NCI-H748 (cell line): ENCODE measurements around the gene ATXN7.

ENCODE experiments used
- DNase-seq: peaks from one replicate; lab custom pipeline; 2025; ENCODE audit not compliant: unreplicated experiment; lab: John Stamatoyannopoulos, UW

ATXN7 gene

DNA sequence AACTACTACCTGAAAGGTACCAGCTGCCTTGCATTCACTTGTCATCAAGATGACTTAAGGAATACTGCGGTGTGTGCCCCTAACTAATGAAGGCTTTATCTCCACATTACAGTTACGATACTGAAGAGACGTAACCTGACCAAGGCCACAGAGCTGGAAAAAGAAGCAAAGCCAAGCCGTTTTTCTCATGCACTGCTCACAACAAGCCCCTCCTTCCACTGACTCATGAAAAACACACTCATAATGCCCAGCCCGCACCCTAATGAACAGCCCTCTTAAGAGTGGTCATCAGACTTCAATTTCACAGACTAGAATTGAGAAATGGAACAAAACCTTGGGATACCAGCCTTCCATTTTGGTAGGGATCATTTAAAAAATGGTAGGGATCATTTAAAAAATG is 148.0 kb downstream of the ATXN7 start:
- no peak for DNase-seq

DNA sequence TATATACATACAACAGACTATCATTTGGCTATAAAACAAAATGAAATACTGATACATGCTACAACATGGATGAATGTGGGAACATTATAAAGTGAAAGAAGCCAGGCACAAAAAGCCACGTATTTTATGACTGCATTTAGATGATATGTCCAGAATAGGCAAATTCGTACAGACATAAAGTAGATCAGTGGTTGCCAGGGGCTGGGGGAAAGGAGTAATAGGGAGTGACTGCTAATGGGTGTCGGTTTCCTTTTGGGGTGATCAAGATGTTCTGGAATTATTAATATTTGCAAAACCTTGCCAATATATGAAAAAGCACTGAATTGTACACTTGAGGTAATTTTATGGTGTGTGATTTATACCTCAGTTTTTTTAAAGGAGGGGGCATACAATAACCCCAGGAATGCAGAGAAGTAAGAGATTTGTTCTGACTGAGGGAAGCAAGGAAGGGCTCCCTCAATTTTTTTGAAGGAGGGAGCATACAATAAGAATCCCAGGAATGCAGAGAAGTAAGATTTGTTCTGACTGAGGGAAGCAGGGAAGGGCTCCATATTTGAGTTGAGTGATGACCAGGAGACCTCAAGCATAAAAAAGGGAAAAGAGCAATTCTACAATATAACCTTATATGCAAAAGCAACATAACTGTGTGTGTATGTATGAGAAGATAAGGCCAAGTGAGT is 153.4 kb downstream of the ATXN7 start:
- no peak for DNase-seq

DNA sequence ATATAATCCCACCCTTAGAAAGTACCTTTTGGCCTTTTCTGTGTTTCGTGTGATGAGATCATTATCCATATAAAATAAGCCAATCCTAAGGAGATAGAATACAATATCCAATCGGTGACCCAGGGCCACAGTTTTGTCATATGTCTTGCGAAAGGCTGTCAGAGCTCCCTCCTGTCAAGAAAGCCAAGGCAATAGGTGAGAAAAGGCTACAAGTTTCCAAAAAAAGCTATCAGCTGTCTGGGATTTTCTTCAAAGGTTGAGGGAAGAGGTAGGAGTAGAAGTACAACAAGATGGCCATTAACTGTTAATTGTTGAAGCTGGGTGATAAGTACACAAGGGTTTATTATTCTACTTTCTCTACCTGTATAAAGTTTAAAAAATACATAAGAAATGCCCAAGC is 155.6 kb downstream of the ATXN7 start:
- no peak for DNase-seq

DNA sequence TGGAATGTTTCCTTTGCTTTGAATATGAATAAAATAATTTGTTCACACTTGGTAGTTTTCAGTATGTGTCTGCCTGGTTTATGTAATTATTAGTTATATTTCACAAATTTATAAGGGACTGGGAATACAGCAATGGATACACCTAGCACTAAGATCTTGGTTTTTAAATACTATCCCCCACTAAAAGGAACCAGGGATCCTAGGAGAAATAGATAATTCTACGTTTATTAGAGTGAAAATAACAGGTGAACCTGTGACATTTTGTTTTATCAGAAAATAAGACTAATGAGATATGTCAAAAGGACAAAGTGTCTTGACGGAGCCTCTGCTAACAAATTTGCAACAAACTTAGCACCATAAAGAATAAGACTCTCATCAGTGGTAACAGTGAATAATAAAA is 156.2 kb downstream of the ATXN7 start:
- no peak for DNase-seq

DNA sequence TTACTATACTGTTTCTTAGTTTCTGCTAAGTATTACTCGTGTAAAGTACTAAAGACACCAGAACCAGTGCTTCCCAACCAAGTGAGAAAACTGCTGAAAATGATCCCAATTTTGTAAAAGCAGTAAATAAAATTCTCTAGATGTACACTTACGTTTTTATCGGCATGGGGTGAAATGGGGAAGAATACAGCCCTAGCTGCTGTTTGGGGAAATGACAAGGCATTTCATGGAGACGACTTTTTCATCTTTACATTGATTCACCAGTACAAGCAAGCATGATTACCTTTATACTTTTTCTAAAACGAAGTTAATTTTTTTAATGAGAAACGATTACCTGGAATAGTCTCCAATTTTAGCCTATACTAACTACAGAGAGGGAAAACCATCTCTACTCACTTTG is 158.3 kb downstream of the ATXN7 start:
- no peak for DNase-seq

DNA sequence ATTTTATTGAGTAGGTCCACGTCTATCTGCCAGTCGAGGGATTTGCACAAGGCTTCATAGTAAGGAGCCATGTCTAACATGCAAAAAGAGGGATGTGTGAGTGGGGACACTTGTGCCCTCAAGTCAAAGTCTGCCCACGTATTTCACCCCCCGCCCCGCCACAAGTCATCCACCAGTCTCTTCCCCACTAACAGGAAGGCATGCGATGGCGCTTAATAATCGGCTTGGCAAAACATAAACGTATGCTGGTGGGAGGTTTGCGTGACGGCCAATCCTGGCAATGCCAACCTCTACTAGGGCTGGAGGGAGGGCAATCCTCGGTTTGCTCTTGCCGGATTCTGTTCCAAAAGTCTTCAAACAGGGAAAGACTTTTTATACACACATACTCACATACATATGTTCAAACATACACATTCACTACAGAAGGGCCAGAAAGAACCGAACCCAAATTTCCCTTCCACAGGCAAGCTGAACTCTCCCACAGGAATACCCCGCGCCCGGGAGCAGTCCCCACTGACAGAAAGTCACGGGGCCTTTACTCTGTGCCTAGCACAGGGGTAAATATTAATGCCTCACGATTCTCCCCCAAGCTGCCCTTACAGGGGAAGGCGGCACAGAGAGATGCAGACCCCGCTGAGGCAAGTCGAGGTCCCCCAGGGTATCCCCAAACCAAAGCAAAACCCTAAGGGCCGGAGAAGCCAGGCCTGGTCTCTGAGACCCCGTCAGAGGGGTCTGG is 159.0 kb downstream of the ATXN7 start:
- peak; percentile 6 for DNase-seq

DNA sequence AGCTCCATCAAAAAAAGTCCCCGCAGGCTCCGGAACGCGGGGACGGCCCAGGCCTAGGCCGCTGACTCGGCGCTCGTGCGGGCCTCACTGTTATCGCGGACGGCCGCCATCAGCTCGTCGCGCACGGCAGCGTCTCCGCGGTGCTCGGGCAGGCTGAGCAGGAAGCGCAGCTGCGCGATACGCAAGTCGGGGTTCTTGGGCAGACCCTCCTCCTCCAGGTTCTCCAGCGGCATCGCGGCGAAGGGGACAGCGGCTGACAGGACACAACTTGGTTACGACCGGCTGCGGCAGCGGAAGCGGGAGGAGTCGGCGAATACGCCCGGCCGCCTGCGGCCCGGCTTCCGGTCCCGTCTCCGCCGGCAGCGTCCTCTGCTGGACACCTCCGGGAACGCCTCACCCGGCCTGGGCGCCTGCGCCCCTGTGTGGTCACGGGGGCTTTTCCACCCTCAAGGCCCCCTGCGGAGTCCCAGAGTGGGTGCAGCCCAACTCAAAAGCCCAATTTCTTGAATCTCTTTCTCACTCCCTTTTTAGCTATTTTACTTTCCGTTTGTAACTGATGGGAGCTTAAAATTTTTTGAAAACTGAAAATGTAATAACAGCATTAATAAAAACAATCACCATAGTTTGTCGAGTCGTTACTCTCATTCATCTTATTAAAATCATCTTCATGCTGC is 159.7 kb downstream of the ATXN7 start, which contains the start of gene PSMD6:
TSS of gene PSMD6 (minus strand) at position 308 of the 674 bp plus-strand sequence. CDS start at position 233, 75 bp downstream.
- peak; percentile 82 for DNase-seq

DNA sequence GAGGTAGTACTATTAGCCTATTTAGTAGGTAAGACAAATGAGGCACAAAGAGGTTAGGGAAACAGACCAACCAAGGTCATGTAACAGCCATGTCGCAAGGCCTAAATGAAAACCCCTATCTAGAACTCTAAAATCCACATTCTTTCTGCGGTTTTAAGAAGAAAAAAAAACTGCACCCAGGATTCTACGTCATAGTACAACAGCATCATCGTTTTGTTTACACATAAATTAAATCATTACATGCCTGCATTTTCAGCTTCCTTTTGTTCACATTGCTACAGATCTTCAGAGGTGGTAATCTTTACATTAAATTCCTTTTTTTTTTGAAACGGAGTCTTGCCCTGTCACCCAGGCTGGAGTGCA is 160.2 kb downstream of the ATXN7 start:
- DNase-seq, result no peak

DNA sequence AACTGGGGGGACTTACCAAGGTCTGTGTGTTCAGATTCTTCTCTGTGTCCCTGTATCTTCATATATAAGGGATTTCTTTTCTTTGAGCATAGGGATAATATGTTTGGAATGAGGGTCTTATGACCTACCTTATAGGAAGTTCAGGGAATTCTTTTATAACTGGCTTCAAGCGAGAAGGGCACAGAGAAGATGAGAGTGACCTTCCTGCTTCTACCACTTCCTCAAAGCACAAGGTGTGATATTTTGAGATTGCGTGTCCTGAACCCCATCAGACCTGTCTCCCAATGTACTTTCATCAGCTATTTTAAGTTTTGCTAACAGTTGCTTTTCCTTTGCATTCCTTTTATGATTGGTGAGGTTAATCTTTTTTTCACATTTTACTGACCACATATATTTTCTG is 162.7 kb downstream of the ATXN7 start:
- no peak for DNase-seq

DNA sequence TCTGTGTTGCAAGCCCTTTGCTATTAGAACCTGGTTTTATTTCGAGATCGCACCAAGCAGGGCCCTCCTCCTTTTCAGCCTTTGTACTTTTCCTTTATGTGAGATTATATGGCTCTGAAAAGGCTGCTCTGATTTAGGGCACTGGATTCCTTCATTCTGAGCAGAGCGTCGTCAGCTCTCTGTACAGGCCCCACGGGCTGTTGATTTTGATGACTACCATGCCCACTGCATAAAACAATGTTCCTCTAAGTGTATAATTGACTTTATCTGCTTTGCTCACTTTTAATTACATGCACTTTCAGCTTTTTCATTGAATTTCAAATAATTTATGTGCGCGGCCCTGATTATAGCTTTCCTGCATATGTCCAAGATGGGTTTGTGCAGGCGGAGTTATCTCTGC is 164.0 kb downstream of the ATXN7 start:
- no peak for DNase-seq

DNA sequence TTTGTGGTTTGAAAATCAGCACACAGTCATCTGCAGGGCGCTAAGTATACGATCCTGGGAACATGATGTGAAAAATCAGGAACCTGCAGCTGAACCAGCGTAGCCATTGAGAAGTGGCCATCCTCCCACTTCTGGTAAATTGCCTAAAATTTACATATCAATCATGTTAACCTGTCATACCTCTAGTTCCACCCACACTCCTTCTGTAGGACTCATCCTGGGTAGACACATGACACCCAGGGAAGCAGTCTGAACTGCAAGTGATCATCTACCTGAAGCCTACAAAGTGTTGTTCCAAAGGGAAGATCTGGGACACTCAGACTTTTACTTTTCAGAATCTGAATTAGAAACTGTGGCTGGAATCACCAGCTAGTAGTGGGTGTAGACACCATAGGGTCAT is 165.1 kb downstream of the ATXN7 start:
- peak; percentile 4 for DNase-seq

DNA sequence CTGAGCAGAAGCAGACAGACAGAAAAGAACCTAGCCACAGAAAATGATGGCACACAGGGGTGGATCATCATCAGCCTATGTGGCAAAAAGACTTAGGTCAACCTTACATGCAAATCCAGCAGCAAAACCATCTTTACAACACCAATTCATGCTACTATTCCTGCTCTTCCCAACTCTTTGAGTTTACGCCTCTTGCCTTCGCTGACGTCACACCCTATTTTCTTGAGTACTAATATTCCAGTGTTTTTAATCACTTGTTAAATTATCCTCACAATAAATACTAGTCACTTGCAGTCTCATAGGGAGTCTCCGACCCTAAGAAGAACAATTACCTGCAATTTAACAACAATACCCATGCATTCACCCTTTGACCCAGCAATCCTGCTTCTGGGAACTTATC is 165.6 kb downstream of the ATXN7 start:
- no peak for DNase-seq

DNA sequence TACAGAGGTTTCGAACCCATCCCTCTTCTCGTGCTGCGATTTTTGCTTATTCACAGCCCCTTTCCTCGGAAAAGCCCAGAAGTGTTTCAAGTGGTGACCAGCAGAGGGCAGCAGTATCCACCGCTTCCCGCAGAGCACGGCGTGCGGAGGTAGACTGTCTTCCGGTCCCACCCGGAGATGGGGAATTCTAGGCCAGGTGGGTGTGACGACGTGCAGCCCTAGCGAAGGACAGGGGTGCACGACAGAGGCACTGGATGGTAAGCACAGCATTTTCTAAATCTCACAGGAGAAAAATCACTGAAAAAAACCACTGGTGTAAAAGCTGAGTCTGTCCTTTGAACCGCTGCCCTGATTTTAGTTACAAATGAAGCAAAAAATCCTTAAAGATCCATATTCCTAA is 167.1 kb downstream of the ATXN7 start:
- peak; percentile 85 for DNase-seq

DNA sequence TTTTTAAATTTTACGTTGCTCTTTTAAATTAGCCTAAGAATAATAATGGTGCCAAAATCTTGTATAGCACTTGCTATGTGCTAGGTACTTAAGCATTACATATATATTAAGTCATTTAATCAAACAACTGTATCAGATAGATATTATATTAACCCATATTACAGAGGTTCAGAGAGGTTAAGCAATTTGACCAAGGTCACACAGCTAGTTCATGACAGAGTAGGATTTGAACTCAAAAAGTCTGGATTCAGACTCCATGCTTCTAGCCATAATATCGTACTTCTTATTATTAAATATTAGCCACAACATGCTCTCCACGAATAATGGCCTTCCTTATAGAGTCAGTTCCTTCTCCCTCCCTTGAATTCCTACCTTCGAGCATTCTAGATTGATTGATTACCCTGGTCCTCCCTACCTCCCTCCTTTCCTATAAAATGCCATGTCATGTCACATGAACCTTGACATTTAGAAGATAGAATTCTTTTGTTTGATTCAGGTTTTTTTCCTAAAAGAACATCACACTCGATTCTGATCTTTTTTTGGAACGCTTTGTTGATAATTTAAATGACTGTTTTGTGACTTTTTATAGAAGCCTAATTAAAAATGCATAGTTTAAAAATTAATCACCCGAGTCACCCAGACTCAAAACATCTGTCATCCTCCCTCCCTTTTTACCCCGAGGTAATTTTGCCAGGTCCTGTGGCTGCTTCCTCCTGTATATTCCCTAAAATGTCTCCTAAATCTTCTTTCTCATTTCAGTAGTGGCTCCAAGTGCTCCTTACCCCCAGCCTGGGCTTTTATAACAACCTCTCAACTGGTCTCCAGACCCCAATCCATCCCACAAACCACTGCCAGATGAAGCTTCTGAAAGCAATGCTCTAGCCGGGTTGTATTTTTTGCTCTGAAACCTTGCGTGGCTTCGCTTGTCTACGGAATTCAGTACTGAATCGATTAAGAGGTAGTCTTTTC is 168.2 kb downstream of the ATXN7 start:
- no peak for DNase-seq

DNA sequence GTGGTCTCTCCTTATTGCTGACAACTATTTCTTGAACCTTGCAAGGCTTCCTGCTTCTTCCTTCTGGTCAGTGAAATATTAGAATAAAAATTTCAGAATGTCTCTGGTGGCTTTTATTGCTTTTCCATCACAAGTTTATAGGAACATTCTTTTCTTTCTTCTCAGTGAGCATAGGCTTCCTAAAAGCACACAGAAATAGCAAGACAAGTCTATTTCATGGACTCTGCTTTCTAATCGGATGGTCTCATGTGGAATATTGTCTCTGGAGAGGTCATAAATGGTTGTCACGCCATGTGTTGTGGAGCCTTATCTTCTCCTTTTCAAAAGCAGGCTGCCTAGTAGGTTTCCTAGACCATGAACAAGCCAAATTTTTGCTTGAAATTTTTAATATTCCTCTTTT is 169.4 kb downstream of the ATXN7 start:
- no peak for DNase-seq

DNA sequence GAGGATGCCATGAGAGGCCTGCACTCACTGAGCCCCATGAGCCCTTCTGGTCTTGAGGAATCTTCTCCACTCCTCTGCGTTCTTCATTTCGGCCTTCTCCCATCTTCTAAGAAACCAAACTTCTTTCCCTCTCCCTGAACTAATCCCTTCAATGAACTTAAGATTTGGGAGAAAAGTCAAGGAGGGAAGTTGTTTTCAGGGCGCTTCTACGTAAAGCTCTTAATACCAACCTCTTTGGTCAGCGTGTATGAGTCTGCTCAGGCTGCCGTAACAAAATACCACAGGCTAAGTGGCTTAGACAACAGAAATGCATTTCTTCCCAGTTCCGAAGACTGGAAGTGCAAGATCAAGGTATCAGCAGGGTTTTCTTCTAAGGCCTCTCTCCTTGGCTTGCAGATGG is 173.4 kb downstream of the ATXN7 start:
- no peak for DNase-seq

DNA sequence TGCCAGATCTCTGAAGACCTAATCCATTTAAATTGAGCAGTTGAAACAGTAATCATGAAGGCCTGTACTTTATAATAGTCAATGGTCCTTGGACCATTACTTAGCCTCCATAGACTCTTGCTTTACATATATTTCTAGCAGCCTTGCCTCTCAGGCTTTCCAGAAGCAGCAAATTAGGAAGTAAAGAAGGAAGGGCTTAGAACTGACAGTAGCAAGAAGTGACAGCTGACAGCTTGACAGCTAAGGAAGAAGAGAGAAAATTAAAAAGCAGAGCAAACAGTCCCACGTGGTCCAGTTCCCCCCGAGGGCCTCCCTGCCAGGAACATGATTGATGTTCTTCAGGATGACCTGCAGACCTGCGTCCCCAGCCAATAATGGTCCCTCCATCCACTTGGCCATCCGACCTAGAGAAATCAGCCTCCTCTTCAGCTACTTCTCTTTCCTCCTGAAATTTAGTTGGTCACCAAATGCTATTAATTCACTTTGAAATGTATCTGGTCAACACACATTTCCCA is 174.6 kb downstream of the ATXN7 start:
- no peak for DNase-seq

DNA sequence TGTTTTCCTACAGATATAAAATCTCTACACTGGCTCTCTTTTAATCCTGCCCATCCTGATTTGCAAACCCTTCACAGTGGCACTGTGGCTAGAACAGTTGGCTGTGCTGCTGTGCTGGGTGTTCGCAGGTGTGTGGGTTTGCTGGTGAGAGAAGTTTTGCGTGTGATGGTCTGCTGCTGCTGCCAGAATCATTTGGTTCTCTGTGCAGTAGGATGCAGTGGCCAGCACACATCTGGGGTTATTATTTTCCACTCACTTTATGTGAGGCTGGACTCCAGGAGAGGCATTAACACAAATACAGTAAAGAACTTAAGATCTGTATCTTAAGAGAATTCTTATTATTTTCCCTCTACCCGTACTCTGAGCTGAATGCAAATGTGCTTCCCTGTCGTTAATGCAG is 175.7 kb downstream of the ATXN7 start:
- DNase-seq, result no peak

DNA sequence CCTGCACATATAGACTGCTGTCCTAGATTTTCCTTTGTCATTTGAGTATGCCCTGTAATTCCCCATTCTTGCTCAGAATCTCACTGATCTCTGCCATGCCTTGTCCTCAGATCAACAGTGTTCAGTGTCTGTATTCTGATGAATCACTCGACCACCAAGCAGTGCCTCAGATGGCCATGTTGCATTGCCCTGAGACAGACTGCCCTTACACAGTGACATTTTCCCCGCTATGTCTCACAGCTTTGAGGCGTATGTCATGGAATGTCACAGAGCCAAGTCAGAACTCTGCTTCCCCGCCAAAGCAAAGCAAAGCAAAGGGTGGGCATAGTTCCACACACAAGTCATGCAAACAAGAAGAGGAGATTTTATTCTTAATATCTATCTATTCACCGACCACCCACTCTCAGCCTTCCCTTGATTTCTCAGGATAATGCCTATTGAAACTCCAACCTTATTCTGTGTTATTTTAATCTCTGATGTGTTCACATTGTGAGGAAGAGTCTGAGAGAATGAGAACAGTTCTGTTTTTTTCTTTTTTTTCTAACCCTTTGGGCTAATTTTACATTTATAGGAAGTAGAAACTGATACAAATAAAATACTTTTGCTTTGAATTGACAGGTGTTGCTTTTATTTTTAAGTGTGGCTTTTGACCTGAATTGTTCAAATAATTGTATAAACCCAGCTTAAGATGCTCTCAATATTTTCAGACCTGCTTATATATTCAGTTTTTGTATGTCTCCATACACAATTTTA is 176.5 kb downstream of the ATXN7 start:
- no peak for DNase-seq

DNA sequence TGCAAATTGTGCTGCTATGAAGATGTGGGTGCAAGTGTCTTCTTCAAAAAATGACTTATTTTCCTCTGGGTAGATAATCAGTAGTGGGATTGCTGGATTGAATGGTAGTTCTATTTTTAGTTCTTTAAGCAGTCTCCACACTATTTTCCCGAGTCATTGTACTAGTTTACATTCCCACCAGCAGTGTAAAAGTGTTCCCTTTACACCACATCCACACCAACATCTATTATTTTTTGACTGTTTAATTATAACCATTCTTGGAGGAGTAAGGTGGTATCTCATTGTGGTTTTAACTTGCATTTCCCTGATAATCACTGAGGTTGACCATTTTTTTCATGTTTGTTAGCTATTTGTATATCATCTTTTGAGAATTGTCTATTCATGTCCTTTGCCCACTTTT is 179.3 kb downstream of the ATXN7 start:
- DNase-seq, result no peak
